Smooth muscle cell (in vitro differentiated cells): ENCODE data around the gene ARRDC4. TPM values are rescaled to one million over a fixed set of nuclear protein-coding genes. Genes with fewer than 3 reads are reported as not detected.
A peak's percentile ranks its signal among the peaks of the same experiment; 100 is the strongest.

Experiments used
- DNase-seq: peaks from one replicate; lab custom pipeline; 2025; ENCODE audit not compliant: unreplicated experiment; lab: John Stamatoyannopoulos, UW
- H2AFZ ChIP-seq: fragments of 200-600 bp; sonication (generic); 2 replicates; pipeline ENCODE4 v1.6.0; 2016; ENCODE audit warnings: antibody characterized with exemption, low read depth, mild to moderate bottlenecking
- H3F3A ChIP-seq: fragments of 200-600 bp; sonication (generic); 2 replicates; pipeline ENCODE4 v1.6.0; 2017; ENCODE audit warnings: antibody characterized with exemption, low read depth
- H3K27ac ChIP-seq: fragments of 200-600 bp; sonication (generic); 2 replicates; pipeline ENCODE4 v1.5.1; 2016; ENCODE audit warnings: low read depth, mild to moderate bottlenecking
- H3K27me3 ChIP-seq: fragments of 200-600 bp; sonication (generic); 2 replicates; pipeline ENCODE4 v1.6.1; 2016; ENCODE audit warnings: low read depth, mild to moderate bottlenecking
- H3K36me3 ChIP-seq: fragments of 200-600 bp; sonication (generic); 2 replicates; pipeline ENCODE4 v1.5.1; 2016; ENCODE audit warnings: low read depth
- H3K4me1 ChIP-seq: fragments of 200-600 bp; sonication (generic); 2 replicates; pipeline ENCODE4 v1.5.1; 2016; ENCODE audit warnings: low read depth
- H3K4me2 ChIP-seq: fragments of 200-600 bp; sonication (generic); 2 replicates; pipeline ENCODE4 v1.6.0; 2016; ENCODE audit warnings: mild to moderate bottlenecking
- H3K4me3 ChIP-seq: fragments of 200-600 bp; sonication (generic); 2 replicates; pipeline ENCODE4 v1.5.1; 2016; ENCODE audit warnings: mild to moderate bottlenecking
- H3K79me2 ChIP-seq: fragments of 200-600 bp; sonication (generic); 2 replicates; pipeline ENCODE4 v1.6.0; 2016; ENCODE audit warnings: low read depth, mild to moderate bottlenecking
- H3K9ac ChIP-seq: fragments of 200-600 bp; sonication (generic); 2 replicates; pipeline ENCODE4 v1.6.0; 2016; ENCODE audit warnings: low read depth
- H3K9me3 ChIP-seq: fragments of 200-600 bp; sonication (generic); replicated peaks from 2 replicates; pipeline ENCODE4 v1.5.1; 2016; ENCODE audit warnings: low read depth
- H4K20me1 ChIP-seq: fragments of 200-600 bp; sonication (generic); 2 replicates; pipeline ENCODE4 v1.6.0; 2016; ENCODE audit warnings: low read depth
- WGBS: methylation state at CpG from one replicate; pipeline ENCODE4 v1.1.7; 2016; ENCODE audit warnings: low lambda C conversion rate; 5-methylcytosine and 5-hydroxymethylcytosine counted together
- polyA plus RNA-seq: library from polyadenylated mRNA; unstranded; fragments of >200 nt; fragmentation: Nextera tagmentation; extraction: Ambion mirVana; gene quantifications from 2 replicates; pipeline ENCODE4 v1.2.1, GENCODE V29; 2016
- total RNA-seq: library from RNA; depleted of rRNA; stranded (reverse); fragments of >200 nt; gene quantifications from 2 replicates; pipeline ENCODE4 v1.2.3, GENCODE V29; 2014
- TF ChIP-seq, protein P1 (sequence below): fragments of 200-600 bp; sonication (generic); IDR thresholded peaks from 2 replicates; pipeline ENCODE4 v1.5.1; 2017; ENCODE audit warnings: borderline replicate concordance, mild to moderate bottlenecking, antibody characterized with exemption; ENCODE audit not compliant: insufficient read depth, poor library complexity, severe bottlenecking

Gene ARRDC4
- total and polyA plus RNA-seq, 2 experiments from 2014 or later: 26.9 to 114 TPM

DNA sequence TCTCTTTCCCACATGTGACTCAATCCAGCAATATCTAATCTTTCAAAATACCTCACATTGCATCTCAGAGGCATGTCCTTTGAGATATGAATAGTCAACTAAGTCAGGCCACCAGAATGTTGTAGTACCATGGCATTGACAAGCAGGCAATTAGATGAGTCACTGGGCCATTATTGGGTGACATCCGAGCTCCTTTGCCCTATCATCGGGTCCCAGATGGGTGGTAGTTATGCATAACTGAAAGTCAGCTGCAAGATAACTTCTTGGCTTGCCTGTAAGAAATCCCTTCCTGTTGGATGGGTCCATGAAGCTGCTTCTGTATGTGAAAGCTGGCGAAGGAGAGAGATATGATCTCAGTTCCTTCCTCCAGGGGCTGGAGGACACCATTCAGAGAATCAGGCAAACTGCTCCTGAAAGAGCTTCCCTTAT is 32.8 kb downstream of the ARRDC4 start:
- TF ChIP-seq, protein P1, sequence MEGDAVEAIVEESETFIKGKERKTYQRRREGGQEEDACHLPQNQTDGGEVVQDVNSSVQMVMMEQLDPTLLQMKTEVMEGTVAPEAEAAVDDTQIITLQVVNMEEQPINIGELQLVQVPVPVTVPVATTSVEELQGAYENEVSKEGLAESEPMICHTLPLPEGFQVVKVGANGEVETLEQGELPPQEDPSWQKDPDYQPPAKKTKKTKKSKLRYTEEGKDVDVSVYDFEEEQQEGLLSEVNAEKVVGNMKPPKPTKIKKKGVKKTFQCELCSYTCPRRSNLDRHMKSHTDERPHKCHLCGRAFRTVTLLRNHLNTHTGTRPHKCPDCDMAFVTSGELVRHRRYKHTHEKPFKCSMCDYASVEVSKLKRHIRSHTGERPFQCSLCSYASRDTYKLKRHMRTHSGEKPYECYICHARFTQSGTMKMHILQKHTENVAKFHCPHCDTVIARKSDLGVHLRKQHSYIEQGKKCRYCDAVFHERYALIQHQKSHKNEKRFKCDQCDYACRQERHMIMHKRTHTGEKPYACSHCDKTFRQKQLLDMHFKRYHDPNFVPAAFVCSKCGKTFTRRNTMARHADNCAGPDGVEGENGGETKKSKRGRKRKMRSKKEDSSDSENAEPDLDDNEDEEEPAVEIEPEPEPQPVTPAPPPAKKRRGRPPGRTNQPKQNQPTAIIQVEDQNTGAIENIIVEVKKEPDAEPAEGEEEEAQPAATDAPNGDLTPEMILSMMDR: no peak
- Histone ChIP-seq H3K4me3 (no peak overlapping the region), H3K9ac (no peak overlapping the region), H3K27ac (peak overlapping the region; percentile 70), H4K20me1 (no peaks in the 10 kb centered on the region), H3K4me1 (no peaks in the 10 kb centered on the region), H3K36me3 (no peaks in the 10 kb centered on the region), H3K27me3 (no peaks in the 10 kb centered on the region), H3F3A (no peaks in the 10 kb centered on the region), H3K79me2 (no peaks in the 10 kb centered on the region), H3K4me2 (peak overlapping the region; percentile 40), H3K9me3 (no peaks in the 10 kb centered on the region), H2AFZ (peak overlapping the region; percentile 29)
- 34% methylated on average over 3 of the region's 3 CpGs for WGBS
- DNase-seq: no peak

GRCh38 chr15:97994236-97994635 is 33.7 kb downstream of the ARRDC4 start:
- Histone ChIP-seq H3K79me2 (no peaks in the 10 kb centered on the region), H3K9ac (no peak overlapping the region), H3K4me1 (no peaks in the 10 kb centered on the region), H3K4me2 (no peak overlapping the region), H2AFZ (no peak overlapping the region), H4K20me1 (no peaks in the 10 kb centered on the region), H3K36me3 (no peaks in the 10 kb centered on the region), H3K4me3 (no peak overlapping the region), H3K9me3 (no peaks in the 10 kb centered on the region), H3F3A (no peaks in the 10 kb centered on the region), H3K27ac (no peak overlapping the region), H3K27me3 (no peaks in the 10 kb centered on the region)
- 97% methylated on average over 3 of the region's 3 CpGs for WGBS
- TF ChIP-seq, protein P1: no peak
- DNase-seq: no peak

DNA sequence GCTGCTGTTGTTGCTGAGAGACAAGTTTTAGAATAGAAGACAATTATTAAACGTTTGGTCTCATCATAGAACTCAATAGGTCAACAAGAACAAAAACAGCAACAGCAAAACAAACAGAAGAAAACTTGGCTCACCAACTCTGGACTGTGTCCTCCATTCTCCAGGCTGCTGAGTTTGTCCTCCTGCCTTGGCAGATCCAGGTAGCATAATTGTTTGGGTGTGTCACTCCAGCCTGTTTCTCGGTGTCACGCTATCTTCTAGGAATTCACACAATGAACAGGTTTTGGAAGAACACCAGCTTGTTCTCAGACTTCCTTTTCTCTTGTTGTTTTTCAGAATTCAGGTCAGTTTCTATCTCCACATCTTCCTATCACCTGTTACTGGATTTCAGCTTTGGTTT is 34.7 kb downstream of the ARRDC4 start:
- DNase-seq: no peak
- H3K27ac ChIP-seq: peak overlapping the region; percentile 85
- H4K20me1 ChIP-seq: no peaks in the 10 kb centered on the region
- no peak overlapping the region for H3K4me3 ChIP-seq
- H3F3A ChIP-seq: no peaks in the 10 kb centered on the region
- no peaks in the 10 kb centered on the region for H3K27me3 ChIP-seq
- no peak overlapping the region for H2AFZ ChIP-seq
- no peaks in the 10 kb centered on the region for H3K9me3 ChIP-seq
- TF ChIP-seq, protein P1: no peak
- no peaks in the 10 kb centered on the region for H3K4me1 ChIP-seq
- peak overlapping the region; percentile 22 for H3K9ac ChIP-seq
- H3K4me2 ChIP-seq: no peak overlapping the region
- WGBS: 77% methylated on average over 3 of the region's 3 CpGs
- H3K79me2 ChIP-seq: no peaks in the 10 kb centered on the region
- H3K36me3 ChIP-seq: no peaks in the 10 kb centered on the region

DNA sequence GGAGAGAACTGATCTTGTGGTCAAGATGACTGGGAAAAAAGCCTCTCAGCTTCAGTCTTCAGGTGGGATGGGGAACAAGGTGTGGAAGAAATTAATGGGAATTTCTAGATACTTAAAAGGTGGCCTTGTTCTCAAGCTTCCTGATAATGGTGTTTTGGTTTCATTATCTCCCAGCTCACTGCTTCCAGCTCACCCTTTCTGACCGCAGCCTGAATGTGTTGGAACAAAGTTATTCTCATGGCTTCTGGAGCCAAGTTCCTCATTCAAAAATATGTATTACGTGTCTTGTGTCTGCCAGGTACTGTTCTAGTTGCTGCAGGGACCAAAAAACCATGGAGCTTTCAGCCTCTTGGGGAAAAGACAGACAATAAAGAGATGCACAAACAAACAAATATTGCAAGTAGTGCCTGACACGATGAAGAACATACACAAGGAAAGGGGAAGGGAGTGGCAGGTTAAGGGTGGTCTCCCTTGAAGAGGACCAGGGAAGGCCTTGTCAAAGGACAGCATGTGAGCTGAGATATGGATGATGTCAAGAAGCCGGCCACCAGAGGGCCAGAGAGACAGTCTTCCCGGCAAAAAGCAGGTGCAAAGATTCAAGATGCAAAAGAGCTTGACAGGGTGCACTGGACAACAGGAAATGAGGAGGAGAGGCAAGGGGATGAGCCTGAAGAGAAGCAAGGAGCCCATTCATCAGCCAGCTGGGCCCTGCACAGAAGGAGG is 35.5 kb downstream of the ARRDC4 start:
- Histone ChIP-seq H3K36me3 (no peaks in the 10 kb centered on the region), H3K27ac (peak overlapping the region; percentile 85), H3K4me2 (no peak overlapping the region), H3K9me3 (no peaks in the 10 kb centered on the region), H4K20me1 (no peaks in the 10 kb centered on the region), H2AFZ (no peak overlapping the region), H3K4me3 (no peak overlapping the region), H3K27me3 (no peaks in the 10 kb centered on the region), H3K9ac (no peak overlapping the region), H3K79me2 (no peaks in the 10 kb centered on the region), H3K4me1 (no peaks in the 10 kb centered on the region), H3F3A (no peaks in the 10 kb centered on the region)
- TF ChIP-seq, protein P1: peak; percentile 17
- no peak for DNase-seq
- 74% methylated on average over 5 of the region's 5 CpGs for WGBS
